Nephron (organoid): ENCODE data around the gene L3MBTL1.

Experiments used
- H3K27ac Mint-ChIP-seq, 3 experiments: 2 replicates each; pipeline ENCODE4 v1.8.0; 2020; ENCODE audit warnings: mixed read lengths in 3 of 3, mild to moderate bottlenecking in 2 of 3, moderate library complexity in 1 of 3
- H3K27me3 Mint-ChIP-seq: 2 replicates; pipeline ENCODE4 v1.8.0; 2021; ENCODE audit warnings: low read depth, mild to moderate bottlenecking, moderate library complexity, mixed read lengths
- H3K36me3 Mint-ChIP-seq: 2 replicates; pipeline ENCODE4 v1.8.0; 2020; ENCODE audit warnings: low read depth, mixed read lengths
- H3K4me1 Mint-ChIP-seq: 2 replicates; pipeline ENCODE4 v1.8.0; 2020; ENCODE audit warnings: mixed read lengths
- H3K4me3 Mint-ChIP-seq, 3 experiments: 2 replicates each; pipeline ENCODE4 v1.8.0; 2020; ENCODE audit warnings: mild to moderate bottlenecking in 3 of 3, mixed read lengths in 3 of 3, moderate library complexity in 2 of 3
- H3K9me3 Mint-ChIP-seq: 2 replicates; pipeline ENCODE4 v1.8.0; 2020; ENCODE audit warnings: mixed read lengths
- CTCF ChIP-seq, 3 experiments: fragments of 200-600 bp; sonication (generic); IDR thresholded peaks; one replicate each; pipeline ENCODE4 v1.5.0; 2021; ENCODE audit warnings: antibody characterized with exemption in 3 of 3; ENCODE audit not compliant: unreplicated experiment in 3 of 3

L3MBTL1 gene

GRCh38 chr20:43507150-43508080 lies at the start of gene L3MBTL1:
Gene L3MBTL1 (plus strand): TSS chr20:43507697. CDS start chr20:43513504, 5,807 bp downstream.
- Mint-ChIP-seq H3K4me3 (peak within 1 kb of the TSS; percentile 77 to 84 (median 82)), H3K27me3 (peaks cover 43% of the 10 kb centered on the region), H3K9me3 (no peaks in the 10 kb centered on the region), H3K4me1 (no peaks in the 10 kb centered on the region), H3K36me3 (no peaks in the 10 kb centered on the region), H3K27ac (peak within 1 kb of the TSS in 1 of 3 experiments; percentile 27)
- TF ChIP-seq CTCF (IDR thresholded peaks at IDR 0.05; ENCODE audit: unreplicated experiment in 3 of 3), result no peak

- H3K36me3 Mint-ChIP-seq, result peaks cover 49% of the 10 kb centered on the region
- no peak for TF ChIP-seq CTCF (IDR thresholded peaks at IDR 0.05; ENCODE audit: unreplicated experiment in 3 of 3)
- H3K9me3 Mint-ChIP-seq, result no peaks in the 10 kb centered on the region
- peak overlapping the region; percentile 98 to 99 (median 99) for H3K27ac Mint-ChIP-seq
- H3K4me3 Mint-ChIP-seq, result peak overlapping the region; percentile 85 to 92 (median 91)
- H3K4me1 Mint-ChIP-seq, result peaks cover 34% of the 10 kb centered on the region
- peaks cover 5% of the 10 kb centered on the region for H3K27me3 Mint-ChIP-seq
Observed at GRCh38 chr20:43458422-43458924, 49.0 kb upstream of the L3MBTL1 start.

- Mint-ChIP-seq H3K27me3 (peaks cover 1% of the 10 kb centered on the region), H3K9me3 (no peaks in the 10 kb centered on the region), H3K4me3 (peak overlapping the region; percentile 85 to 92 (median 91)), H3K27ac (peak overlapping the region; percentile 86 to 99 (median 98)), H3K36me3 (peaks cover 57% of the 10 kb centered on the region), H3K4me1 (peaks cover 35% of the 10 kb centered on the region)
- no peak for TF ChIP-seq CTCF (IDR thresholded peaks at IDR 0.05; ENCODE audit: unreplicated experiment in 3 of 3)
Observed at GRCh38 chr20:43459022-43459942, 48.2 kb upstream of the L3MBTL1 start.

GRCh38 chr20:43460172-43460829 lies 47.2 kb upstream of the L3MBTL1 start:
- Mint-ChIP-seq H3K27ac (peak overlapping the region; percentile 2 to 57 (median 31)), H3K4me1 (peaks cover 35% of the 10 kb centered on the region), H3K9me3 (no peaks in the 10 kb centered on the region)

More at GRCh38 chr20:43460172-43460829, 47.2 kb upstream of the L3MBTL1 start:
- peaks cover 67% of the 10 kb centered on the region for H3K36me3 Mint-ChIP-seq
- peak overlapping the region; percentile 85 to 92 (median 91) for H3K4me3 Mint-ChIP-seq
- no peak for TF ChIP-seq CTCF (IDR thresholded peaks at IDR 0.05; ENCODE audit: unreplicated experiment in 3 of 3)
- no peaks in the 10 kb centered on the region for H3K27me3 Mint-ChIP-seq
